ENCODE data around the gene COPS6.
A peak's percentile ranks its signal among the peaks of the same experiment; 100 is the strongest.

COPS6 gene

DNA sequence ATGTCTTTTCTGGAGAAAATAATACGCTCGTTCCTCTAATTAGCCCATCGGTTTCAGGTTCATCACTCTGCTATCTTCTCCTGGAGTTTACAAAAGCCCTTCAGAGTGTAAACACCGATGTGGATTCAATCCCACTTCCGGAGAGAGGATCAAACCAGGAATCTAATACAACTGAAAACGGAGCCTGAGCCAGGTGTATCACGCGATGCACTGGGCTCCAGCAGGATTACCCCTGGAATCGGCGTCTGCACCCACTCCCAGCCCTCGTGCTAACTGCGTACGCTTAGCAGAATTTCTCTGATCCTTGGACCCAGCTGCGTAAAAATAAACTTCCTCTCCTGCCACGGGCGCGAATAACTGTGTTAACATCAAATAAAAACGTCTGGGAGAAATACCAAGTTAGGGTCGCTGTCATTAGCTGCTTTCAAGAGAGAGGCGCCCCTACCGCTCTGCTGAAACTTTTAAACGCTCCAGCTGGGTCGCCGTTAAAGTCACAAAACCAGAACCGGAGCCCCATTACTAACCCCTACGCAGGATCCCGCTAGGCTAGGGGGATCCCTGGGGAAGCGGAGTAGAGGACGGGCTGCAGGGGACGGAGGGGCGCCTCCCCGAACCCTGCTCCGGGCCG, 7.7 kb upstream of the COPS6 start:
- no peak for DNase-seq (ENCODE audit: low read depth)

DNA sequence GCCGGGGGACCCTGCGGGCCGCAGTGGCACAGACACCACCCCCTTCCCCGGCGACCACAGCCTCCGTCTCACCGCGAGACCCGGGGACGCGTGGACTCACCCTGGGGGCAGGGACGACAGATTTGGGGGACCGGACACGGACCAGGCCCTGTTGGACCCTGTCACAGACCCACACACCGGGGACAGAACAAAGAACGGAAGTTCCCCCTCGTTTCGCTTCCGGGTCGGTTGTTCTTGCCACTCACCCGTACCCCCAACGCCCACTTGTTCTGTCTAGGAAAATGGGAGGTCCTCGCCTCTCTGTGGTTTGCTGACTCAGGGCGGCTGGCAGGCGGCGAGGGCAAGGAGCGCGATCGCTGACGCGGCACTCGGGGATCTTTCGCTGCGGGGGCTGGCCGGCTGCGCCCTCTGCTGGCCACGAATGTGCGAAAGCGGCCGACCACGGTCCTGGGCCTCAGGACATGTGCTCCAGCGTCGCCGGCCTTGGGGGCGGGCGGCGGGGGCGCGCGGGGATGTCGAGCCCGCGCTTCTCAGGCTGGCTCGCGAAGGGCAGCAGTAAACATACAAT, 7.2 kb upstream of the COPS6 start, which contains the start of gene ZNF3:
TSS of gene ZNF3 (minus strand) at position 189 of the 568 bp plus-strand sequence. CDS start 4,366 bp downstream, outside the sequence.
- peak; percentile 93 for DNase-seq (ENCODE audit: low read depth)

DNA sequence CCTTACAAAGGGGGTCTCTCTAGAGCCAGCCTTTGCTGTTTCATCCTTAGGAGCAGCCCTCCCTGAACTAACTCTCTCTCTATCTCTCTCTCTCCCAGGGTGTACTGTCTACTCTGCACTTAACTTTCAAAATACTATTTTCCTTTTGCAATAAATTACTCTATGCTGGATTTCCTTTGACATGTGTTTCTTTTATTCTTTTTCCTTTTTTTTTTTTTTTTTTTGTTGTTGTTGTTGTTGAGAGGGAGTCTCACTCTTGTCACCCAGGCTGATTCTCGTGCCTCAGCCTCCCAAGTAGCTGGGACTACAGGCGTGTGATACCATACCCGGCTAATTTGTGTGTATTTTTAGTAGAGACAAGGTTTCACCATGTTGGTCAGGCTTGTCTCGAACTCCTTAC, 5.8 kb upstream of the COPS6 start:
- DNase-seq (ENCODE audit: low read depth), result no peak

DNA sequence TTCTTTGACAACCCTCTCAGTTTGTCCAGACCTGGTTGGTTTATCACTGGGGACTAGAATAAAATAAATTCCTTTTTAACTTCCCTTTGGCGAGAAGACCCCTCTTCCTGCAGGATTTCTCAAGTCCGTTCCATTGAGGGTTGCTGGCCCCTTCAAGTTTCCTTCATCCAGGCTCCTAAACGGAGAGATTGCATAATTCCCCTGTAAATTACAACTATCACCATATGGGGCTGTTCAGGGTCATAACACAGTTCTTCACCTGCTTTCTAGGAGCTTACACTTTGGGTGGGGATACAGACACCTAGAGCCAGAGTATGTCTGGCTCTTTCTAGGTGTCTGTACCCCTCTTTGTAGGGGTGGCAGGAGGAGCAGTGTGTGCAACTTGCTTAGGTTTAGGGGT, 3.3 kb upstream of the COPS6 start:
- no peak for DNase-seq (ENCODE audit: low read depth)

DNA sequence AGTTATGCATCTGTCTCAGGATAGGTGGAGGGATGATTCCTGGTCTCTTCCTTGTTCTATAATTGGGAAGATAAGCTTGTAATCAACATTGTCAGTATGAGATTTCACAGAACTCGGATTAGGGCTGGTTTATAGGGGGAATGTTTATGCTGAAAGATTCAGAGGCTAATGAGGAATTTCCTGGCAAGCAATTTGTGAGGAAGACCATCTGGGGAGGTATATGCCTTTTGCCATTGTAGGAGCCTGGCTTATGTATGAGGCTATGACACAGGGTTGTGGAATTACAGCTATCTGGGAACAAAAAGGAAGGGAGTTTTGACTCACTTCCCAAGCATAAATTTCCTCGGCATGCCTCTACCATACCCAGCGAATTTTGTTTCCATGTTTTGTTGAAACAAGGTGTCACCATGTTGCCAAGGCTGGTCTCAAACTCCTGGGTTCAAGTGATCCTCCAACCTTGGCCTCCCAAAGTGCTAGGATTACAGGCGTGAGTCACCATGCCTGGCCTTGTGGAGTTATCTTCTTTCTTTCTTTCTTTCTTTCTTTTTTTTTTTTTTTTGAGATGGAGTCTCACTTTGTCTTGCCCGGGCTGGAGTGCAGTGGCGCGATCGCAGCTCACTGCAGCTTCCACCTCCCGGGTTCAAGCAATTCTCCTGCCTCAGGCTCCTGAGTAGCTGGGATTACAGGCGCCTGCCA, 1.6 kb upstream of the COPS6 start:
- DNase-seq (ENCODE audit: low read depth), result no peak

DNA sequence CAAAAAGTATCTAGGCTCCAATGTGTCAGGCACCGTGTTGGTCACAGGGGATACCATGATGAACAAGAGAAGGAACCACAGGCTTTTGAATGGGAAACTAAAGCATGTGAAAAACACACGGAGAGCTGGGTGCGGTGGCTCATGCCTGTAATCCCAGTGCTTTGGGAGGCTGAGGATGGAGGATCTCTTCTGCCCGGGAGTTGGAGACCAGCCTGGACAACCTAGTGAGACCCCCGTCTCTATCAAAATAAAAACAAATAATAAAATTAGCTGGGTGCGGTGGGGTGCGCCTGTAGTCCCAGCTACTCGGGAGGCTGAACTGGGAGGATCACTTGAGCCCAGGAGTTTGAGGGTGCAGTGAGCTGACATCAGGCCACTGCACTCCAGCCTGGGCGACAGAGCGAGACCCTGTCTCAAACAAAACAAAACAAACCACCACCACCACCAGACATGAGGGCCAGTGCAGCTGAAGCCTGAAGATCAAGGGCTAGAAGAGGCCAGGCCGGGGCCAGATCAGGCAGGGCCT, 611 bp upstream of the COPS6 start:
- no peak for DNase-seq (ENCODE audit: low read depth)

DNA sequence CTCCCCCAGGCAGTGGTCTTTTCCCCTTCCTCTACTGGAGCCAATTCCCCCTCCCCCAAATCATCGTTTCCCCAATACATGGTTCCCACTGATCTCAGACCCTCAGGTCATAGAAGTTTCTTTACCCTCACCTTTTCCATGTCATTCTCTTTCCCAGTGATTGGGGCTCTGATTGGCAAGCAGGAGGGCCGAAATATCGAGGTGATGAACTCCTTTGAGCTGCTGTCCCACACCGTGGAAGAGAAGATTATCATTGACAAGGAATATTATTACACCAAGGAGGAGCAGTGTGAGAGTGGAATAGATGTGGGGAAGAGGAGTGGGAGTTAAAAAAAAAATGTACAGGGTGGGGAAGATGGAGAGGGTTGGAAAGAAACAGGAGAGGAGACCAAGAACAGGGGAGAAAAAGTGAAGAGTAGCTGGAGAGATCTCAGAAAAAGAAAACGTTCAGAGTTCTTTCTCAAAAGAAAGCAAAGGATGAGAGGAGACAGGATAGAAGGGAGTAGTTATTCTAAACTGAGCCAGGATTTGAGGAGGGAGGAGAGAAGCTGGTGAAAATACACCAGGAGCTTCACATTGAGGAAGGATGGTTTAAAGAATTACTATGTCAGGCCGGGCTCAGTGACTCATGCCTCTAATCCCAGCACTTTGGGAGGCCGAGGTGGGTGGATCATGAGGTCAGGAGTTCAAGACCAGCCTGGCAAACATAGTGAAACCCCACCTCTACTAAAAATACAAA, 858 bp downstream of the COPS6 start:
- no peak for DNase-seq (ENCODE audit: low read depth)

DNA sequence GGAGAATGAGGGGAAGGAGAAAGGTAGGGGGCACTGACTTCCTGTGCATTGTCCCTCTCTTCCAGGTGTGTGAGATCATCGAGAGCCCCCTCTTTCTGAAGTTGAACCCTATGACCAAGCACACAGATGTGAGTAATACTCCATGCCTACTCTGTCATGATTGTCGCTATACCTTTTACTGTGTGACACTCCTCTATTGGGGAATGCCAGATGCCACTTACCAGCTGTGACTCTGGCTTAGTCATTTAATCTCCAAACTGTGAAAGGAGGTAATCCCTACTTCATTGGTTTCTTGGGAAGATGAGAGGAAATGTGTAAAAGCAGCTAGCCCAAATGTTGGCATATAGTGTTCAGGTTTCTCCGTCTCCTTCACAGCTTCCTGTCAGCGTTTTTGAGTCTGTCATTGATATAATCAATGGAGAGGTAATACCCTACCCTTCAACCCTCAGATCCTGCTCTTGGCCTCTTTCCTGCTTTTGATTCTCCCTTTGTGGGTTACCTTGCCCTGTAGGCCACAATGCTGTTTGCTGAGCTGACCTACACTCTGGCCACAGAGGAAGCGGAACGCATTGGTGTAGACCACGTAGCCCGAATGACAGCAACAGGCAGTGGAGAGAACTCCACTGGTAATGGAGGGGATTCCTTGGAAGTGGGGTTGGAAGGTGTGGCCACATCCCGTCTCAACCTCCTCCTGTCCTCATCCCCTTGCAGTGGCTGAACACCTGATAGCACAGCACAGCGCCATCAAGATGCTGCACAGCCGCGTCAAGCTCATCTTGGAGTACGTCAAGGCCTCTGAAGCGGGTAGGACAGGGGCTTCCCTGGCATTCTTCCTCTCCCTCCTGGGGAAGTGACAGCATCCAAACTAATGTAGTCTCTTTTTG, 2.0 kb downstream of the COPS6 start:
- DNase-seq (ENCODE audit: low read depth), result no peak

DNA sequence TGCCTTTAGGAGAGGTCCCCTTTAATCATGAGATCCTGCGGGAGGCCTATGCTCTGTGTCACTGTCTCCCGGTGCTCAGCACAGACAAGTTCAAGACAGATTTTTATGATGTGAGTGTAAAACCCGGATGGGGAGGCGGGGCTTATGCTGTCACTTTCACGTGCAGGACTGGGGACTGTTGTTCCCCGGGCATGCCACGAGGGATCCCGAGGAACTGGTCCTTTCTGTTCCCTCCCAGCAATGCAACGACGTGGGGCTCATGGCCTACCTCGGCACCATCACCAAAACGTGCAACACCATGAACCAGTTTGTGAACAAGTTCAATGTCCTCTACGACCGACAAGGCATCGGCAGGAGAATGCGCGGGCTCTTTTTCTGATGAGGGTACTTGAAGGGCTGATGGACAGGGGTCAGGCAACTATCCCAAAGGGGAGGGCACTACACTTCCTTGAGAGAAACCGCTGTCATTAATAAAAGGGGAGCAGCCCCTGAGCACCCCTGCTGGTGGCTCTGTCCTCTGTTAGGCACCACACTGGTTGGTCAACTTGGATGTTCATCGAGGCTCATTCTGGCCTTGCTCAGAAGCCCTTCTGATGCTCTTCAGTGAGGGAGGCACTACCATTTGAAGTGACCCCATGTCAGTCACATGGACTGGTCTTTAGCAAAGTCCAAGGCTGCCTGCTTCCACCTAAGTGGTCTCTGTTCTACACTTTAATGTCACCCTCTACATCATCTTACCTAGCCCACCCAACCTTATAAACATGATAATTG, 2.8 kb downstream of the COPS6 start:
- DNase-seq (ENCODE audit: low read depth), result no peak

DNA sequence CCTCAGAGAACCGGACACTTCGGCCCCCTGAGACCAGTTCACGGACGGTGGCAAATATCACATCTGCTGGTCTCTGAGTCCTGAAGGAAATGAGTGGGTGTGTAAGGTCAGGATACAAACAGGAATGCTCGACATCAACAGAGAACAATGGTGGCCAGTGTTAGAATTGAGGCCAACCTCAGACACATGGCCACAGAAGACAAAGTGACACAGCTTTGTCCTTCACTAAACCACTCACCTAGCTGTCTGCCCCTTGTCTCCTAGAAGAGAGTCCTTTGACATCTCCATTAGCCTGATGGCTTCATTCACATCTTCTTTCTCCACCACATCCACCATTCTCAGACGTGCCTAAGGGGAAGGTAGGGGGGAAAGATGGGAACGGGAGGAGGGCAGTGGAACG, 4.3 kb downstream of the COPS6 start:
- no peak for DNase-seq (ENCODE audit: low read depth)

DNA sequence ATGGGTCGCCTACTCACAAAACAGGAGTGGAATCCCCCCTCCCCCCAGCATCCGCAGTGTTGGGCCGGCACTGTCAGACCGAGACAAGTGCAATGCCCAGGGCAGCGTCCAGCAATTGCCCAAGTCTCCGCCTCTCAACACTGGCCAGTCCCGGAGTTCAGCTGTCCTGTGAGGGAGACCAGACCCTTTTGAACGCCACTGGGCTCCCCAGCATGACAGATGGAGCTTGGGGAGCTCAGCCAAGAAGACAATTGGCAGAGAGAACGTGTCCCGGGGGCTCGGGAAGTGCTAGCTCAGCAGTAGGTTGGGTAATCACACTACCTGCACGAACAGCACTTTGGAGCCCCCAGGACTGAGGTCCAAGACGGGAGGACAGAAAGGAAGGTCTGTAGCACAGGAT, 4.7 kb downstream of the COPS6 start:
- no peak for DNase-seq (ENCODE audit: low read depth)

DNA sequence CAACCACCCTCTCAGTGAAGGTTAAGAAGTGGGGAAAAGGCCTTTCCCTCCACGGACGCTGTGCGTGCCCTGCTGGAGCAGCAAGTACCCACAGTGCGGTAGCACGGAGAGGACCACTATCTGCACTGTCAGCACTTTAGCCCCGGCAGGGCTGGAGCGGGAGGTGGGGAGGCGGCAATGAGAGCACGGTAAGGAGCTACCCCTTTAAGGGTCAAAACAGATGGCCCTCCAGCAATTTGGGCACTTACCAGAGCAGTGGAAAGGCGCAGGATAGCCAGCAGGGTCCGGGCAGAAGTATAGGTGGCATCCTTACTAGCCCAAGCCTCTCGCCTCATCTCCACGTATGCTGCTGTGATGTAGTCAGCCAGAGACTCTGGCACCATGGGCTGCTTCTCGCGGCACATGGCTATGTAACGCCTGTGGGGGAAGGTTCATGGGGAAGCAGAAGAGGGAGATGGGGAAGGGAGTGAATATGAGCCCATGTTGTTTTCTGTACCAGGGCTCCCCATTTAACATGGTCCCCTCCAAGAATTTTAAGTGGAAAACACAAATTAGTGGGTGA, 5.2 kb downstream of the COPS6 start:
- no peak for DNase-seq (ENCODE audit: low read depth)

DNA sequence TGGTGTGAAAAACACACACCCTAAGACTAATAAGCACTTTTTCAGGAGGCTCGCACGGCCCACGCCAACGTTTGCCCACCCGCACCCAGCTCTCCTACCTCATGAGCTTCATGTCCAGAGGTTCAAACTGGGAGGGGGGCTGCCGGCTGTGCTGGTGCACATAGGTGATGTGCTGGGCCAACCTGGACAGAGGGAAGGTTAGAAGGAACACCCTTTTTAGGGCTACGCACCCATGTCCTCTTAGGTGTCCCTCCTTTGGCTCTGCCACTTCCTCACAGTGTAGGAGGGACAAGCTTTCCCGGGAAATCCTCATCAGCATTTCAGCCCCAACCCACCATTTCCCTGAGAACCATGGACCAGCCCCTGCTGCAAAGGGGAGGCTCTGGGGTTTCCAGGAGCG, 6.5 kb downstream of the COPS6 start:
- no peak for DNase-seq (ENCODE audit: low read depth)

DNA sequence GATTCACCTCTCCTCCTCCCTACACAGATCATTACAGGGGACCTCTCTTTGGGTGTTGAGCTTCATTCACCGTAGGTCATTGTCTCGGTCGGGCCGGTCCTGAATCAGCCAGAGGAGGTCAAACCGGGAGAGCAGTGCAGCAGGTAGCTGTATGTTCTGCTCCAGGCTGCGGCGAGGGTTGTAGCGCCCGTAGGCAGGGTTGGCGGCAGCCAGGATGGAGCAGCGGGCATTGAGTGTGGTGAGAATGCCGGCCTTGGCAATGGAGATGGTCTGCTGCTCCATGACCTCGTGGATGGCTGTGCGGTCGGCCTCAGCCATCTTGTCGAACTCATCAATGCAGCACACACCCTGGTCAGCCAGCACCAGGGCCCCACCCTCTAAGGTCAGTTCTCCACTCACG, 6.9 kb downstream of the COPS6 start:
- no peak for DNase-seq (ENCODE audit: low read depth)

DNA sequence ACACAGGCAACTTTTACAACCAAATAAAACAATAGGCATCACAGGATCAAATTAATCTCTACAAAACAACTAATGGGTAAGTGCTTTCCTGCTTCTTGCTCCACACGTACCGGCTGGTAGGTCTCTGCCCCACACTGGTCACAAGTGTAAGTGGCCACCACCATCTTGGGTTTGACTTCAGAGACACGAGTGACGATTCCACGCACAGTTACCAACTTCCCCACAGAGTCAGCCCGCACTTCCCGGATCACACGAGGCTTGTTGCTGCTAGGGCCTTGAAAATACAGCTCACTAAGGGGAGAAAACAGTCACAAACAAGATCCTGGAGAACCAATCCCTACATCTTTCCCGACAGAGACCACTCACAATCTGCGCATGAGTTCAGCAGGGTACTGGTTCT, 10.1 kb downstream of the COPS6 start:
- no peak for DNase-seq (ENCODE audit: low read depth)

DNA sequence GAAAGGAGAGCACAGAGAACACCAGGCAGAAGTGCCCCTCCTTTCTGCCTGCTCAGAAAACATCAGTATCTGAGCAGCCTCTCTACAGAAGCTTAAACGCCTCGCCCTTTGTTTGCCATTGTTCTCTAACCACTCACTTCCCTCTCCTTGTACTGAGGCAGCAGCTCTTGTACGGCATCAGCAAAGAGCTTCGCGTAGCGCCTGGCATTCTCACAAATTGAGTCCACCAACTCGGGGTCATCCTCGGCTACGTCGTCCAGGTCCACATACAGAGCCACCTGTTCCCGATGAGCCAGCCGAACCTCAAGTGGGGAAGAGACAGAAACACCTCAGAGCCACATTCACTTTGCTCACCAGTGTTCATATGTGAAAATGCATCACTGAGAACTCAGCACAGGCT, 10.7 kb downstream of the COPS6 start:
- no peak for DNase-seq (ENCODE audit: low read depth)

DNA sequence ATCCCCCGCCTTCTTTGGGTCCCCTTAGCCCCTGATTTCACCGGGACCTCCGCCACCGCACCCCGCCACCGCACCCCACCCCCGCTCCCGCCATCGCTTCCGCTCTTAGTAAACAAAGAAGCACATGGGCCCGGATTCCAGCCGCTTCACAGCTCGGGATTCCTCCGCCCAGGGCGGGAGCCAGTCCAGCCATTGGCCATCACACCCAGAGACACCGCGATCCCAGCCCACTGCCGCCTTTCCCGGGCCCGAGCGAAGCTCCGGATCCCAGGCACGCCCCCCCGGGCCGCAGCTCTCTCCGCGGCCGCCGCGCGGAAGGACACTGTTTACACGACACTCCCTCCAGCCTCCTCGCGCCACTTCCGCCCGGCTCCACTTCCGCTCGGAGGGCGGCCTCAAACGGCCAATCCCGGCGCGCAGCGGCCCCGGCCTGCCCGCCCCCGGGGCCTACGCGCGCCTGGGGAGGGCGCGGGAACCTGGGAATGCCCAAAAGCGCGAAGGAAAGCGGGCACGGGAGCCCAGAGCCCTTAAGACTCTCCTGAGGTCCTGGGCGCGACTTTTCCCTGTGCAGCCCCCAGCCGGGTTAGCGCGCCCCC, 11.7 kb downstream of the COPS6 start:
- peak; percentile 75 for DNase-seq (ENCODE audit: low read depth)

DNA sequence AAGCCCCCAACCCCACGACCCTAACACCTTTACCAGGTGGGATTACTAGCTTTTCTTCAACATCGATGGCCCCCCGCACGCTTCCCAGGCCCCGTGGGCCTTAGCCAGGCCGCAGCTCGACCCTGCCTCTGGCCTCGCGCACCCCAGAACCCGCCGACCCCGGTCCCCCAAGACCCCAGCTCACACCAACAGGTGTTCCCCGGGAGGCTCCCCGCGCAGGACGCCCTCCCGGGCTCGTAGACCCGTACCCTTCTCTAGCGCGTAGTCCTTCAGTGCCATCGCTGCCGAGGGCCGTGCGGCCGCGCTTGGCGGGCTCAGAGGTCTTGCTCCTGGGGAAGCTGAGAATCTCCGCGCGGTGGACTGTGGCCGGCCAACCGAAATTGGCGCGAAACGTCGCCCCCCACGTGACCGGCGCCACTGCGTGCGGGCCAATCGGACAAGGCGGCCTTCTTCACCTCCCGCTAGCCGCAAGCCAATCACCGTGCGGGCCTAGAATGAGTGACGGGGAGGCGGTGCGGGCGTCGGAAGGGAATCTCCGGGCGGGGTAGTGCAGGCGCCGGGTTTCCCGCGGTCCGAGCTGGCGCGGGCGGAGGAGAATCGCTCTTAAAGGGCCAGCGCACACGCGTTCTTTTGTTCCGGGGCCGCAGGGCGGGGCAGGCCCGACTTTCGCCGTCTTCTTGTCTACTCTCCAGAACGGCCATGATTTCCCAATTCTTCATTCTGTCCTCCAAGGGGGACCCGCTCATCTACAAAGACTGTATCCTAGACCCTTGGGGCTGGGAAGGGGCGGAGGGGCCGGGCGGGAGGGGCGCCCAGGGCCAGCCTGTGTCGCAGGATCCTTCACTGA, 12.5 kb downstream of the COPS6 start, which contains the start of the genes AP4M1 and MCM7:
TSS of gene AP4M1 (plus strand) at position 628 of the 847 bp plus-strand sequence. CDS start at position 700, 72 bp downstream.
TSS of gene MCM7 (minus strand) at position 382 of the 847 bp plus-strand sequence. CDS start at position 279, 103 bp downstream.
- peak; percentile 92 for DNase-seq (ENCODE audit: low read depth)

All from activated T-cell treated with anti-CD3 and anti-CD28 coated beads for 1 hour (primary cell).